Stimulated activated effector memory CD8-positive, alpha-beta T cell treated with anti-CD3 and anti-CD28 coated beads, Interleukin-12 subunit alpha, Interleukin-12 subunit beta, amount 100 ng/mL, for 72 hours (primary cell): ENCODE measurements around the gene AIRE.
"Not testable (repeated sequence)": the region's sequence is repeated elsewhere in the genome, so short reads cannot be mapped to it uniquely, and the experiment has no call there.

ENCODE experiments used
- ATAC-seq: fragments of 150-1000 bp; cut with Tn5 transposase; 2 replicates; pipeline ENCODE4 v1.10.0; 2021
- DNase-seq, 2 donors: peaks; one replicate each; pipeline ENCODE4 v3.0.0; 2021 to 2022; ENCODE audit warnings: low spot score in 2 of 2
- H3K27ac Mint-ChIP-seq: one replicate; pipeline ENCODE4 v1.8.0; 2022; ENCODE audit warnings: mild to moderate bottlenecking, mixed read lengths
- H3K36me3 Mint-ChIP-seq: one replicate; pipeline ENCODE4 v1.8.0; 2022; ENCODE audit warnings: mild to moderate bottlenecking, mixed read lengths
- H3K4me1 Mint-ChIP-seq: one replicate; pipeline ENCODE4 v1.8.0; 2022; ENCODE audit warnings: mixed read lengths
- H3K4me3 Mint-ChIP-seq: one replicate; pipeline ENCODE4 v1.8.0; 2022; ENCODE audit warnings: mild to moderate bottlenecking, mixed read lengths
- H3K9me3 Mint-ChIP-seq: one replicate; pipeline ENCODE4 v1.8.0; 2022; ENCODE audit warnings: mixed read lengths

Gene AIRE

GRCh38 chr21:44295163-44295573 is 9.5 kb downstream of the AIRE start:
- ATAC-seq (no peak), DNase-seq (no peak)
- Mint-ChIP-seq H3K4me3 (no peak overlapping the region), H3K4me1 (peaks cover 27% of the 10 kb centered on the region), H3K27ac (peak overlapping the region; percentile 23), H3K36me3 (peaks cover 6% of the 10 kb centered on the region), H3K9me3 (no peaks in the 10 kb centered on the region)

- Mint-ChIP-seq H3K27ac (no peak overlapping the region), H3K4me3 (no peak overlapping the region), H3K9me3 (no peaks in the 10 kb centered on the region), H3K36me3 (peaks cover 6% of the 10 kb centered on the region), H3K4me1 (peaks cover 28% of the 10 kb centered on the region)
- ATAC-seq = no peak
- DNase-seq = no peak
These were observed 10.0 kb downstream of the AIRE start for GRCh38 chr21:44295646-44296045.

GRCh38 chr21:44296103-44296519 is 10.4 kb downstream of the AIRE start:
- Mint-ChIP-seq H3K9me3 (no peaks in the 10 kb centered on the region), H3K4me3 (no peak overlapping the region), H3K27ac (no peak overlapping the region), H3K36me3 (peaks cover 11% of the 10 kb centered on the region), H3K4me1 (peaks cover 32% of the 10 kb centered on the region)
- no peak for ATAC-seq
- DNase-seq = no peak

- H3K4me1 Mint-ChIP-seq = peaks cover 38% of the 10 kb centered on the region
These were observed 11.2 kb downstream of the AIRE start for GRCh38 chr21:44296916-44297315.

GRCh38 chr21:44297525-44298290 is 12.0 kb downstream of the AIRE start:
- Mint-ChIP-seq H3K4me1 (peaks cover 39% of the 10 kb centered on the region), H3K36me3 (peaks cover 16% of the 10 kb centered on the region), H3K27ac (peak overlapping the region; percentile 75), H3K4me3 (peak overlapping the region; percentile 76), H3K9me3 (no peaks in the 10 kb centered on the region)
- DNase-seq (peak; percentile 57 to 81), ATAC-seq (peak; percentile 65)

More at GRCh38 chr21:44296916-44297315, 11.2 kb downstream of the AIRE start:
- H3K27ac Mint-ChIP-seq = no peak overlapping the region
- H3K4me3 Mint-ChIP-seq = no peak overlapping the region
- peaks cover 16% of the 10 kb centered on the region for H3K36me3 Mint-ChIP-seq
- H3K9me3 Mint-ChIP-seq = no peaks in the 10 kb centered on the region
- DNase-seq (no peak), ATAC-seq (no peak)

- DNase-seq = no peak
- no peak for ATAC-seq
These were observed 12.6 kb downstream of the AIRE start for GRCh38 chr21:44298301-44298700.

GRCh38 chr21:44299085-44299457 is 13.4 kb downstream of the AIRE start:
- Mint-ChIP-seq H3K4me3 (peak overlapping the region; percentile 76), H3K9me3 (no peaks in the 10 kb centered on the region), H3K36me3 (peaks cover 24% of the 10 kb centered on the region), H3K27ac (peak overlapping the region; percentile 75), H3K4me1 (peaks cover 40% of the 10 kb centered on the region)
- ATAC-seq (no peak), DNase-seq (no peak)

More at GRCh38 chr21:44298301-44298700, 12.6 kb downstream of the AIRE start:
- Mint-ChIP-seq H3K36me3 (peaks cover 19% of the 10 kb centered on the region), H3K4me3 (peak overlapping the region; percentile 76), H3K27ac (peak overlapping the region; percentile 75), H3K4me1 (peaks cover 40% of the 10 kb centered on the region), H3K9me3 (no peaks in the 10 kb centered on the region)

- peak; percentile 56 to 79 for DNase-seq
- H3K4me1 Mint-ChIP-seq = peaks cover 41% of the 10 kb centered on the region
These were observed 14.0 kb downstream of the AIRE start, which contains the start of gene PFKL for GRCh38 chr21:44299458-44300261. TSS of gene PFKL (plus strand) at chr21:44300053. CDS start at chr21:44300106, 53 bp downstream.

GRCh38 chr21:44300262-44300959 is 14.7 kb downstream of the AIRE start:
- peak overlapping the region; percentile 76 for H3K4me3 Mint-ChIP-seq
- DNase-seq (peak; percentile 48 to 78), ATAC-seq (peak; percentile 55)
- no peaks in the 10 kb centered on the region for H3K9me3 Mint-ChIP-seq
- H3K36me3 Mint-ChIP-seq = peaks cover 32% of the 10 kb centered on the region
- H3K4me1 Mint-ChIP-seq = peaks cover 48% of the 10 kb centered on the region
- H3K27ac Mint-ChIP-seq = peak overlapping the region; percentile 89

More at GRCh38 chr21:44299458-44300261, 14.0 kb downstream of the AIRE start, which contains the start of gene PFKL:
- peak; percentile 83 for ATAC-seq
- Mint-ChIP-seq H3K27ac (peak within 1 kb of the TSS; percentile 89), H3K4me3 (peak within 1 kb of the TSS; percentile 76), H3K9me3 (no peaks in the 10 kb centered on the region), H3K36me3 (peaks cover 25% of the 10 kb centered on the region)

GRCh38 chr21:44301141-44301540 is 15.5 kb downstream of the AIRE start:
- no peak for DNase-seq
- no peak for ATAC-seq

GRCh38 chr21:44301961-44302406 is 16.3 kb downstream of the AIRE start:
- Mint-ChIP-seq H3K9me3 (no peaks in the 10 kb centered on the region), H3K4me3 (peak overlapping the region; percentile 76), H3K36me3 (peaks cover 36% of the 10 kb centered on the region), H3K27ac (peak overlapping the region; percentile 29), H3K4me1 (peaks cover 48% of the 10 kb centered on the region)
- ATAC-seq (no peak), DNase-seq (no peak)

More at GRCh38 chr21:44301141-44301540, 15.5 kb downstream of the AIRE start:
- Mint-ChIP-seq H3K27ac (peak overlapping the region; percentile 89), H3K4me1 (peaks cover 48% of the 10 kb centered on the region), H3K9me3 (no peaks in the 10 kb centered on the region), H3K36me3 (peaks cover 32% of the 10 kb centered on the region), H3K4me3 (peak overlapping the region; percentile 76)

- Mint-ChIP-seq H3K4me1 (peaks cover 50% of the 10 kb centered on the region), H3K27ac (peak overlapping the region; percentile 29), H3K36me3 (peaks cover 44% of the 10 kb centered on the region), H3K4me3 (peak overlapping the region; percentile 76)
- not testable (repeated sequence) for ATAC-seq, H3K9me3 Mint-ChIP-seq, DNase-seq
These were observed 17.1 kb downstream of the AIRE start for GRCh38 chr21:44302573-44303401.

GRCh38 chr21:44303490-44303981 is 17.9 kb downstream of the AIRE start:
- ATAC-seq = no peak
- Mint-ChIP-seq H3K27ac (no peak overlapping the region), H3K36me3 (peaks cover 50% of the 10 kb centered on the region), H3K4me1 (peaks cover 47% of the 10 kb centered on the region), H3K9me3 (no peaks in the 10 kb centered on the region), H3K4me3 (no peak overlapping the region)
- DNase-seq = no peak

GRCh38 chr21:44304011-44304616 is 18.4 kb downstream of the AIRE start:
- Mint-ChIP-seq H3K27ac (no peak overlapping the region), H3K4me3 (no peak overlapping the region), H3K9me3 (no peaks in the 10 kb centered on the region), H3K36me3 (peaks cover 49% of the 10 kb centered on the region), H3K4me1 (peaks cover 44% of the 10 kb centered on the region)
- no peak for ATAC-seq
- no peak for DNase-seq
